Hypothalamus (tissue), 51 donors: ENCODE data around the gene KRTAP9-6.
"Not testable (repeated sequence)": the region's sequence is repeated elsewhere in the genome, so short reads cannot be mapped to it uniquely, and the experiment has no call there.

Experiments
- DNase-seq, 51 donors: peaks; one replicate each; lab custom pipeline; 2025; lab: John Stamatoyannopoulos, UW

The KRTAP9-6 gene, protein sequence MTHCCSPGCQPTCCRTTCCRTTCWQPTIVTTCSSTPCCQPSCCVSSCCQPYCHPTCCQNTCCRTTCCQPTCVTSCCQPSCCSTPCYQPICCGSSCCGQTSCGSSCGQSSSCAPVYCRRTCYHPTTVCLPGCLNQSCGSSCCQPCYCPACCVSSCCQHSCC

DNA sequence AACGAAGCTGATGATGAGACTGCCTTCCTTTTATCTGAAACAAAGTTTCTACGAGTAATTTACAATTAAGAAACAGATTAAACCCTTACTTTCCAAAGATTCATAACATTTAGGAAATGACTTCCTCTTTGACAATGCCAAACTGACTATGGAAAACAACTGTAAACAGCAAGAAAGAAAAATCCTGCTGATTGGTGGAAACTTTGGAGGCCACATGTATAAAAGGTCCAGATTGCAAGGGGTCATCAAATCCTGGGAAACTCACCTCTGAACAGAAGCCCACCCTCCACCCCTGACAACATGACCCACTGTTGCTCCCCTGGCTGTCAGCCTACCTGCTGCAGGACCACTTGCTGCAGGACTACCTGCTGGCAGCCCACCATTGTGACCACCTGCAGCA is at the start of gene KRTAP9-6:
Gene KRTAP9-6 (plus strand): TSS at position 301 of the 400 bp plus-strand sequence. CDS start 0 bp downstream, at position 301.
- DNase-seq: no peak

DNA sequence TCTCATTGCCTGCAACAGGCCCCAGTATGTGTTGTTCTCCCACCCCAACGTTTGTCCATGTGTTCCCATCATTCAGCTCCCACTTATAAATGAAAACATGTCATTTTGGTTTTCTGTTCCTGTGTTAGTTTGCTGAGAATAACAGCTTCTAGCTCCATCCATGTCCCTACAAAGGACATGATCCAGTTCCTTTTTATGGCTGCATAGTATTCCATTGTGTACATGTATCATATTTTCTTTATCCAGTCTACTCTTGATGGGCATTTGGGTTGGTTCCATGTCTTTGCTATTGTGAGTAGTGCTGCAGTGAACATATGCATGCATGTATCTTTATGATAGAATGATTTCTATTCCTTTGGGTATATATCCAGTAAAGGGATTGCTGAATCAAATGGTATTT is 49.5 kb upstream of the KRTAP9-6 start:
- no peak for DNase-seq

DNA sequence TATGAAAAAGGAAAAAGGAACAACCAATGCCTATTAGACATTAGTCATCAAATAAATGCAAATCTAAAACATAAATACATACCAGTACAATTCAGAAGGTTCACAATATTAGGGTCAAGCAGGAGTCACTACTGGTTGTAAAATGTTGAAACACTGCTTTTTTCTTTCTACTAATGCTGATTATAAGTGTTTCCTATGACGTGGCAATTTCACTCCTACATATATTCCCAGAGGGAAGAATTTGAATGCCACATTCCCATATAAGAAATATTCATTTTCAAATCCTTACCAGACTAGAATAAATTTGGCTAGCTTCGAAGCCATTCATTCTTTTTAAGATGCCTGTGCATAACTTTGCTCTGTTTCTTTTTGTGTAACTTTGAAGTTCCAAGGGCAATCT is 41.4 kb upstream of the KRTAP9-6 start:
- no peak for DNase-seq

DNA sequence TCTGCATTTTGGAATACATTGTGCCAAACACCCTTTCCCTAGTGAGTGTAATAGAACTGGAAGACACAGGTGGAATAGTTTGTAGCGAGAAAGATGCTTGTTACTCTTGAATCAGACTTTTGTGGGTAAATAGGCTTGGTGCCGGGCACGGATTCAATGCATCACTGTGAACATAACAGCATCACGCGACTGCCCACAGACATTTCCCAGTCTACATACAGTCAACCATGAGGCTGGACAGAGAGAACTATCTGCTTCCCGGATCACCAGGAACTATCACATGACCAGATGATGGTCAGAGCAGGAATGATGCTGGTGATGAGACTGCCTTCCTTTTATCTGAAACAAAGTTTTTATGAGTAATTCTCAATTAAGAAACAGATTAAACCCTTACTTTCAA is 39.1 kb upstream of the KRTAP9-6 start:
- no peak for DNase-seq

DNA sequence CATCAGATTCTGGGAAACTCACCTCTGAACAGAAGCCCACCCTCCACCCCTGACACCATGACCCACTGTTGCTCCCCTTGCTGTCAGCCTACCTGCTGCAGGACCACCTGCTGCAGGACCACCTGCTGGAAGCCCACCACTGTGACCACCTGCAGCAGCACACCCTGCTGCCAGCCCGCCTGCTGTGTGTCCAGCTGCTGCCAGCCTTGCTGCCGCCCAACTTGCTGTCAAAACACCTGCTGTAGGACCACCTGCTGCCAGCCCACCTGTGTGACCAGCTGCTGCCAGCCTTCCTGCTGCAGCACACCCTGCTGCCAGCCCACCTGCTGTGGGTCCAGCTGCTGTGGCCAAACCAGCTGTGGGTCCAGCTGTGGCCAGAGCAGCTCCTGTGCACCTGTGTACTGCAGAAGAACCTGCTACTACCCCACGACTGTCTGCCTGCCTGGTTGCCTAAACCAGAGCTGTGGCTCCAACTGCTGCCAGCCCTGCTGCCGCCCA is 38.5 kb upstream of the KRTAP9-6 start, which contains the start of gene KRTAP9-2:
Gene KRTAP9-2 (plus strand): TSS at position 51 of the 498 bp plus-strand sequence. CDS start 7 bp downstream, at position 58.
- DNase-seq: not testable (repeated sequence)

DNA sequence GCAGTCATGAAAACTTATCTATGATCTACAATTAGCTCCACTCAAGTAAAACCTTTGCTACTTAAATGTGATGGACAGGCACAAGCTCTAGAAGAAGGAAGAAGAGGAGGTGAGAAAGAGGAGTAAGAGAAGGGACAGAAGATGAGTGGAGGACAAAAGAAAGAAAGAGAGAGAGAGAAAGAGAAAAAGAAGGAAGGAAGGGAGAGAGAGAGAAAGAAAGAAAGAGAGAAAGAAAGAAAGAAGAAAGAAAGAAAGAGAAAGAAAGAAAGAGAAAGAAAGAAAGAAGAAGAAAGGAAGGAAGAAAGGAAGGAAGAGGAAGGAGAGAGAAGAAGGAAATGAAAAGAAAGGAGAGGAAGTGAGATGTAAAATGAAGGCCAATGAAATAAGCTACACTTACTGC is 35.1 kb upstream of the KRTAP9-6 start:
- DNase-seq: no peak

DNA sequence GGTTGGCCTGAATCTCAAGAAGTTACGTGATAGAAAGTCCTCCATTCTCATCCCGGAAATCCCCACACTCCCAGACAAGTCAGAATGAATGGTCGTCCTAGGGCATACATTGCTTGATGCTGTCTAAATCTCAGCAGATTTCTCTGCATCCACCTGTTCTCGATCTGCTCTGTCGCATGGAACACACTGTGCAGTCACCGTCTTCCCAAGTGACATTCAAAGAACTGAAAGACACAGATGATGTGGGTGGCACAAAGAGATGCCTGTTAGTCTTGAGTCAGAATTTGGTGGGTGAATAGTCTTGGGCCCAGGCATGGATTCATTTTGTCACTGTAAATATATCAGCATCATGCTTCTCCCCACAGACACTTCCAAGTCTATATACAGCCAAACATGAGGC is 33.4 kb upstream of the KRTAP9-6 start:
- no peak for DNase-seq

DNA sequence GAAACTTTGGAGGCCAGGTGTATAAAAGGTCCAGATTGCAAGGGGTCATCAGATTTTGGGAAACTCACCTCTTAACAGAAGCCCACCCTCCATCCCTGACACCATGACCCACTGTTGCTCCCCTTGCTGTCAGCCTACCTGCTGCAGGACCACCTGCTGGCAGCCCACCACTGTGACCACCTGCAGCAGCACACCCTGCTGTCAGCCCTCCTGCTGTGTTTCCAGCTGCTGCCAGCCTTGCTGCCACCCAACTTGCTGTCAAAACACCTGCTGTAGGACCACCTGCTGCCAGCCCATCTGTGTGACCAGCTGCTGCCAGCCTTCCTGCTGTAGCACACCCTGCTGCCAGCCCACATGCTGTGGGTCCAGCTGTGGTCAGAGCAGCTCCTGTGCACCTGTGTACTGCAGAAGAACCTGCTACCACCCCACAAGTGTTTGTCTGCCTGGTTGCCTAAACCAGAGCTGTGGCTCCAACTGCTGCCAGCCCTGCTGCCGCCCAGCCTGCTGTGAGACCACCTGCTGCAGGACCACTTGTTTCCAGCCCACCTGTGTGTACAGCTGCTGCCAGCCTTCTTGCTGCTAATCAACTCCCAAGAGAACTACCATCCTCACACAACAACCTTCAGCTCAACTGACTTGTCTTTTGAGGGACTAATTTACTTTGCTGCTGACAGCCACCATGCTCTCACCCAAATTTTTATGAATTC is 32.6 kb upstream of the KRTAP9-6 start, which contains the start of gene KRTAP9-3:
Gene KRTAP9-3 (plus strand): TSS at position 51 of the 707 bp plus-strand sequence. CDS start 53 bp downstream, at position 104.
- DNase-seq: not testable (repeated sequence)

DNA sequence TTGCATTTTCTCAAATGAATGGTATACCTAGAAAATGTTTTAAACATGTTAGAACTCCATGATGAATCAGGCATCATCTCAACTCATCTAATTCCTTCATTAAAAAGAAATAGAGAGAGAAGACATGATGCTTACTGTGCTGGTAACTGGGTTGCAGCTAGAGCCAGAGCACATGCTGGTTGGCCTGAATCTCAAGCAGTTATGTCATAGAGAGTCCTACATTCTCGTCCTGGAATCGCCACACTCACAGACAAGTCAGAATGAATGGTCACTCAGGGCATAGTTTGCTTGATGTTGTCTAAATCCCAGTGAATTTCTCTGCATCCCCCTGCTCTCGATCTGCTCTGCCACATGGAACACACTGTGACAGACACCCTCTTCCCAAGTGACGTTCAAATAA is 28.1 kb upstream of the KRTAP9-6 start:
- not testable (repeated sequence) for DNase-seq

DNA sequence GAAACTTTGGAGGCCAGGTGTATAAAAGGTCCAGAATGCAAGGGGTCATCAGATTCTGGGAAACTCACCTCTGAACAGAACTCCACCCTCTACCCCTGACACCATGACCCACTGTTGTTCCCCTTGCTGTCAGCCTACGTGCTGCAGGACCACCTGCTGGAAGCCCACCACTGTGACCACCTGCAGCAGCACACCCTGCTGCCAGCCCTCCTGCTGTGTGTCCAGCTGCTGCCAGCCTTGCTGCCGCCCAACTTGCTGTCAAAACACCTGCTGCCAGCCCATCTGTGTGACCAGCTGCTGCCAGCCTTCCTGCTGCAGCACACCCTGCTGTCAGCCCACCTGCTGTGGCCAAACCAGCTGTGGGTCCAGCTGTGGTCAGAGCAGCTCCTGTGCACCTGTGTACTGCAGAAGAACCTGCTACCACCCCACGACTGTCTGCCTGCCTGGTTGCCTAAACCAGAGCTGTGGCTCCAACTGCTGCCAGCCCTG is 27.2 kb upstream of the KRTAP9-6 start, which contains the start of gene KRTAP9-8:
Gene KRTAP9-8 (plus strand): TSS at position 51 of the 489 bp plus-strand sequence. CDS start 53 bp downstream, at position 104.
- not testable (repeated sequence) for DNase-seq

DNA sequence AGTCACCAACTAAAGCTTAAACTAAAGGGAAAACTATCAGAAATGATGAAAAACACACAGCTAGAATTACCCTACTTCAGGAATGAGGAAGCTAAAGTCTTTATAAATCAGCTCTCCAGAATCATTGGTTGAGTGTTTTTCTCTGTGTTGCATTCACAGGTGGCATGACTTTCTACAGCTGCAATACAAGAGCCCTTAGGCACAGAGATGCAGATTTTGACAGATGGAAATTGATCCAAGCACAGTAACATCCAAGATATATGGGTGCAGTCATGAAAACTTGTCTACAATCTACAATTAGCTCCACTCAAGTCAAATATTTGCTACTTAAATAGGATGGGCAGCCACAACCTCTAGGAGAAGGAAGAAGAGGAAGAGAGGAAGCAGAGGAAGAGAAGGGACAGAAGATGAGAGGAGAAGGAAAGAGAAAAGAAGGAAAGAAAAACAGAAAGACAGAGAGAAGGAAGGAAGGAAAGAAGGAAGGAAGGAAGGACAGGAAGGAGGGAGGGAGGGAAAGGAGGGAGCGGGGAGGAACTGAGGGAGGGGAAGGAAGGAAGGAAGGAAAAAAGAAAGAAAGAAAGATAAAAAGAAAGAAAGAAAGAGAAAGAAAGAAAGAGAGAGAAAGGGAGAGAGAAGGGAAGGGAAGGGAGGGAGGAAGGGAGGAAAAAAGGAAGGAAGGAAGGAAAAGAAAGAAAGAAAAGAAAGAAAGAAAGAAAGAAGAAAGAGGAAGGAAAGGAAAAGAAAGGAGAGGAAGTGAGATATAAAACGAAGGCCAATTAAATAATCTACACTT is 18.0 kb upstream of the KRTAP9-6 start:
- DNase-seq: not testable (repeated sequence)

DNA sequence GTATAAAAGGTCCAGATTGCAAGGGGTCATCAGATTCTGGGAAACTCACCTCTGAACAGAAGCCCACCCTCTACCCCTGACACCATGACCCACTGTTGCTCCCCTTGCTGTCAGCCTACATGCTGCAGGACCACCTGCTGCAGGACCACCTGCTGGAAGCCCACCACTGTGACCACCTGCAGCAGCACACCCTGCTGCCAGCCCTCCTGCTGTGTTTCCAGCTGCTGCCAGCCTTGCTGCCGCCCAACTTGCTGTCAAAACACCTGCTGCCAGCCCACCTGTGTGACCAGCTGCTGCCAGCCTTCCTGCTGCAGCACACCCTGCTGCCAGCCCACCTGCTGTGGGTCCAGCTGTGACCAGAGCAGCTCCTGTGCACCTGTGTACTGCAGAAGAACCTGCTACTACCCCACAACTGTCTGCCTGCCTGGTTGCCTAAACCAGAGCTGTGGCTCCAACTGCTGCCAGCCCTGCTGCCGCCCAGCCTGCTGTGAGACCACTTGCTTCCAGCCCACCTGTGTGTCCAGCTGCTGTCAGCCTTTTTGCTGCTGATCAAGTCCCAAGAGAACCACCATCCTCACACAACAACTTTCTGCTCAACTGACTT is 15.4 kb upstream of the KRTAP9-6 start, which contains the start of gene KRTAP9-4:
Gene KRTAP9-4 (plus strand): TSS at position 51 of the 604 bp plus-strand sequence. CDS start 34 bp downstream, at position 85.
- not testable (repeated sequence) for DNase-seq

DNA sequence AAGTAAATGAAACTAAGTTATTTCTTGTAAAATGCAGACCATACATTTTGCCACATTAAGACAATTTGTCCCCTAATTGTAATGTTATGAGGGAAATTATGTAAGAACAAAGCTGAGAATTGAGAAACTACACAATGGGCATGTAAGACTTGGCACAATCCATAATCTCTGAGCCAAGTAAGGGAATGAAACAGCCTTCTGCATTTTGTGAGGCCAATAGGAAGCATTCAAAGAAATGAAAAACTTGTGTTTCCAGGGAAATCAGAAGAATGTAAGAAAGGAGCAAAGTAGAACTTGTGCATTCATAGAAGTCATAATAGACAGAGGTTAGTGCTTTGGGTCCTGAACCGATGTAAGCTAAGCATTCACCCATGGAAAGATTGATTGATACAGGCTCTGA is 13.9 kb upstream of the KRTAP9-6 start:
- DNase-seq: no peak

DNA sequence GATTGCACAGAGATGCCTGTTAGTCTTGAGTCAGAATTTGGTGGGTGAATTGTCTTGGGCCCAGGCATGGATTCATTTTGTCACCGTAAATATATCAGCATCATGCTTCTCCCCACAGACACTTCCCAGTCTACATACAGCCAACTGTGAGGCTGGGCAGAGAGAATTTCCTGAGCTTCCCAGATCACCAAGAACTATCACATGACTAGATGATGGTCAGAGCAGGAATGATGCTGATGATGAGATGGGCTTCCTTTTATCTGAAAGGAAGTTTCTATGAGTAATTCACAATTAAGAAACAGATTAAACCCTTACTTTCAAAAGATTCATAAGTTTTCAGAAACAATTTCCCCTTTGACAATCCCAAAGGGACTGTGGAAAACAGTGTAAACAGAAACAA is 10.3 kb upstream of the KRTAP9-6 start:
- DNase-seq: no peak

DNA sequence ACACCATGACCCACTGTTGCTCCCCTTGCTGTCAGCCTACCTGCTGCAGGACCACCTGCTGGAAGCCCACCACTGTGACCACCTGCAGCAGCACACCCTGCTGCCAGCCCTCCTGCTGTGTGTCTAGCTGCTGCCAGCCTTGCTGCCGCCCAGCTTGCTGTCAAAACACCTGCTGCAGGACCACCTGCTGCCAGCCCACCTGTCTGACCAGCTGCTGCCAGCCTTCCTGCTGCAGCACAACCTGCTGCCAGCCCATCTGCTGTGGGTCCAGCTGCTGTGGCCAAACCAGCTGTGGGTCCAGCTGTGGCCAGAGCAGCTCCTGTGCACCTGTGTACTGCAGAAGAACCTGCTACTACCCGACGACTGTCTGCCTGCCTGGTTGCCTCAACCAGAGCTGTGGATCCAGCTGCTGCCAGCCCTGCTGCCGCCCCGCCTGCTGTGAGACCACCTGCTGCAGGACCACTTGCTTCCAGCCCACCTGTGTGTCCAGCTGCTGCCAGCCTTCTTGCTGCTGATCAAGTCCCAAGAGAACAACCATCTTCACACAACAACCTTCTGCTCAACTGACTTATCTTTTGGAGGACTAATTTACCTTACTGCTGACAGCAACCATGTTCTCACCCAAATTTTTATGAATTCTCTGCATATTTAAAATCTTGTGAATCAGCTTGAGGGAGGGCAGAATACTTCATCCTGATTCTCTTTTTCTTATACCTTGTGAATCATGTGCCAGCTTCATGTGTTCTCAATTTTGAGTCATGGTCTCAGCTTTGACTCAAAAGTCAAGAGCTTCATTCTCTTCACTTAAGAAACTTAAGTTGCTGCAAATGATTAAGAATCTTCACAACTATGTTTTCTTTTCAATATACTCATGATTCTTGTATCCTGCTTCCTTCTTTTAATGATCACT is 9.5 kb upstream of the KRTAP9-6 start, which contains the start of gene KRTAP9-9:
Gene KRTAP9-9 (plus strand): TSS at position 4 of the 910 bp plus-strand sequence.
- not testable (repeated sequence) for DNase-seq

DNA sequence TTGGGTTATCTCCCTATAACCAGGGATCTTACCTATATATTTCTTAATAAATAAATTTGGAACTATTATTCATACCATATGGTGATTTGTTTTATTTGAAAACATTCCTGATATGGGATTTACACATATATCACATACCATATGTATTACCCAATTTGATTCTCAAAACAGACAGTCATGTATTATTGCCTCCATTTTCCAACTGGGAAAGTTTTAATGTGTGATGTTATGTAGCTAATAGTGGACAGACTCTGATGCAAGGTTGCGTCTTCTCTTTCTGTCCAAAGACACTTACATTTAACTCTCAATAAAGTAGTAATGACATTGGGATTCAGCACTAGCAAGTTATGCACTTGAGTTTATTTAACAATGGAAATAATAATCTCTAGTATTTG is 8.9 kb upstream of the KRTAP9-6 start:
- DNase-seq: no peak

DNA sequence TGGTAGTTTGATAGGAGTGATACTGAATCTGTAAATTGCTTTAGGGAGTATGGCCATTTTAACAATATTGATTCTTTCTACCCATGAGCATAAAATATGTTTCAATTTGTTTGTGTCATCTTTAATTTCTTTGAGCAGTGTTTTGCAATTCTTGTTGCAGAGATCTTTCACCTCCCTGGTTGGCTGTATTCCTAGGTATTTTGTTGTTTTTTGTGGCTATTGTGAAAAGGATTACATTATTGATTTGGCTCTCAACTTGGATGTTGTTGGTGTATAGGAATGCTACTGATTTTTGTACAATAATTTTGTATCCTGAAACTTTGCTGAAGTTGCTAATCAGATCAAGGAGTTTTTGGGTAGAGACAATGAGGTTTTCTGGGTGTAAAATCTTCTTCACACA is 6.8 kb upstream of the KRTAP9-6 start:
- DNase-seq: no peak

DNA sequence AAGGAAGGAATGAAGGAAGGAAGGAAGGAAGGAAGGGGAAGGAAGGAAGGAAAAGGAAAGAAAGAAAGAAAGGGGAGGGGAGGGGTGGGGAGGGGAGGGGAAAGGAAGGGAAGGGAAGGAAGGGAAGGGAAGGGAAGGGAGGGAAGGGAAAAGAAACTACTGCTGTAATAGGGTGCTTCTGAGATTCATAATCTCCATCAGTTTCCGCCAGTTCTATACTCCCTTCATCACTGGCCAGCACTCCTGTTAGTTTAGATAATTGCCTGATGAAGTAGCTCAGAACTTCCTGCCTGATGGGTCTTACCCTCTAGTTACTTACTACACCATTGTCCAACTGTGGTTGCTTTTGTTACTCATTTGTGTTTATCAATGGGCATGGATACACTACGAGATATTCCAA is 2.0 kb upstream of the KRTAP9-6 start:
- no peak for DNase-seq

DNA sequence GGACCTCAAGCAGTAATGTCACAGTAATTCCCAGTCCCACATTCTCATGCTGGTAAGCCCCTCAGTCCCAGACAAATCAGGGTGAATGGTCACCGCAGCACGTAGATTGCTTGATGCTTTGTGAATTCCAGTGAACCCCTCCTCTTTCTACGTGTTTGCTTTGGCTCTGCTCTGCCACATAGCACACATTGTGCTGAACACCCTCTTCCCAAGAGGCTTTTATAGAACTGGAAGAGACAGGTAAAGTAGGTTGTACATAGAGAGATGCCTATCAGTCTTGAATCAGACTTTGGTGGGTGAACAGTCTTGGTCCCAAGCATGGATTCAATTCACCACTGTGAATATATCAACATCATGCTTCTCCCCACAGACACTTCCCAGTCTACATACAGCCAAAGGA is 579 bp upstream of the KRTAP9-6 start:
- DNase-seq: no peak
